ENCODE measurements around the gene ETV5.

DNA sequence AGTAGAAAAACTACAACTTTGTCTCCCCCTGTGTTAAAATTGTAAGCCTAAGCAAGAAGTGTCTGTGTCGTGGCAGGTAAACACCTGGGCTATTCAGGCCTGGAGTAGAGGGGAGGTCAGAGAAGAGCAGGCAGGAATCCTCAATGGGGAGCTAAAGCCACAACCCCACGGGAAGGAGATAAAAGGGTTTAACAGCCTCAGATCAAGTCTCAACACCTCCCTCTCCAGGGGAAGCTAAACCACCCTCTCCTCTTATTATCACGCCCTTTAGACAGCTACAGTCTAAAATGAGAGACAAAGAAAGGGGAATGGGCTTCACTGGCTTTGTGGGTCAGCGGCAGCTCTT, 11.6 kb downstream of the ETV5 start:
- TF ChIP-seq, protein P1, sequence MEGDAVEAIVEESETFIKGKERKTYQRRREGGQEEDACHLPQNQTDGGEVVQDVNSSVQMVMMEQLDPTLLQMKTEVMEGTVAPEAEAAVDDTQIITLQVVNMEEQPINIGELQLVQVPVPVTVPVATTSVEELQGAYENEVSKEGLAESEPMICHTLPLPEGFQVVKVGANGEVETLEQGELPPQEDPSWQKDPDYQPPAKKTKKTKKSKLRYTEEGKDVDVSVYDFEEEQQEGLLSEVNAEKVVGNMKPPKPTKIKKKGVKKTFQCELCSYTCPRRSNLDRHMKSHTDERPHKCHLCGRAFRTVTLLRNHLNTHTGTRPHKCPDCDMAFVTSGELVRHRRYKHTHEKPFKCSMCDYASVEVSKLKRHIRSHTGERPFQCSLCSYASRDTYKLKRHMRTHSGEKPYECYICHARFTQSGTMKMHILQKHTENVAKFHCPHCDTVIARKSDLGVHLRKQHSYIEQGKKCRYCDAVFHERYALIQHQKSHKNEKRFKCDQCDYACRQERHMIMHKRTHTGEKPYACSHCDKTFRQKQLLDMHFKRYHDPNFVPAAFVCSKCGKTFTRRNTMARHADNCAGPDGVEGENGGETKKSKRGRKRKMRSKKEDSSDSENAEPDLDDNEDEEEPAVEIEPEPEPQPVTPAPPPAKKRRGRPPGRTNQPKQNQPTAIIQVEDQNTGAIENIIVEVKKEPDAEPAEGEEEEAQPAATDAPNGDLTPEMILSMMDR (IDR thresholded peaks at IDR 0.05; ENCODE audit: low read depth, low read length): no peak
- no peak for TF ChIP-seq EZH2phosphoT487 (IDR thresholded peaks at IDR 0.05; ENCODE audit: low read depth)

Data from OCI-LY3 (cell line).